Nephron (organoid): ENCODE results near the gene CEPT1.

Experiments used
- H3K27ac Mint-ChIP-seq, 3 experiments: 2 replicates each; pipeline ENCODE4 v1.8.0; 2020; ENCODE audit warnings: mixed read lengths in 3 of 3, mild to moderate bottlenecking in 2 of 3, moderate library complexity in 1 of 3
- H3K27me3 Mint-ChIP-seq: 2 replicates; pipeline ENCODE4 v1.8.0; 2021; ENCODE audit warnings: low read depth, mild to moderate bottlenecking, moderate library complexity, mixed read lengths
- H3K36me3 Mint-ChIP-seq: 2 replicates; pipeline ENCODE4 v1.8.0; 2020; ENCODE audit warnings: low read depth, mixed read lengths
- H3K4me1 Mint-ChIP-seq: 2 replicates; pipeline ENCODE4 v1.8.0; 2020; ENCODE audit warnings: mixed read lengths
- H3K4me3 Mint-ChIP-seq, 3 experiments: 2 replicates each; pipeline ENCODE4 v1.8.0; 2020; ENCODE audit warnings: mild to moderate bottlenecking in 3 of 3, mixed read lengths in 3 of 3, moderate library complexity in 2 of 3
- H3K9me3 Mint-ChIP-seq: 2 replicates; pipeline ENCODE4 v1.8.0; 2020; ENCODE audit warnings: mixed read lengths
- CTCF ChIP-seq, 3 experiments: fragments of 200-600 bp; sonication (generic); IDR thresholded peaks; one replicate each; pipeline ENCODE4 v1.5.0; 2021; ENCODE audit warnings: antibody characterized with exemption in 3 of 3; ENCODE audit not compliant: unreplicated experiment in 3 of 3

The CEPT1 gene

GRCh38 chr1:111221276-111221632 lies 81.2 kb downstream of the CEPT1 start:
- H3K27ac Mint-ChIP-seq = no peak overlapping the region
- H3K4me3 Mint-ChIP-seq = no peak overlapping the region
- peaks cover 4% of the 10 kb centered on the region for H3K4me1 Mint-ChIP-seq
- TF ChIP-seq CTCF (IDR thresholded peaks at IDR 0.05; ENCODE audit: unreplicated experiment in 3 of 3) = no peak
- no peaks in the 10 kb centered on the region for H3K9me3 Mint-ChIP-seq
- H3K27me3 Mint-ChIP-seq = peaks cover 9% of the 10 kb centered on the region
- H3K36me3 Mint-ChIP-seq = no peaks in the 10 kb centered on the region

DNA sequence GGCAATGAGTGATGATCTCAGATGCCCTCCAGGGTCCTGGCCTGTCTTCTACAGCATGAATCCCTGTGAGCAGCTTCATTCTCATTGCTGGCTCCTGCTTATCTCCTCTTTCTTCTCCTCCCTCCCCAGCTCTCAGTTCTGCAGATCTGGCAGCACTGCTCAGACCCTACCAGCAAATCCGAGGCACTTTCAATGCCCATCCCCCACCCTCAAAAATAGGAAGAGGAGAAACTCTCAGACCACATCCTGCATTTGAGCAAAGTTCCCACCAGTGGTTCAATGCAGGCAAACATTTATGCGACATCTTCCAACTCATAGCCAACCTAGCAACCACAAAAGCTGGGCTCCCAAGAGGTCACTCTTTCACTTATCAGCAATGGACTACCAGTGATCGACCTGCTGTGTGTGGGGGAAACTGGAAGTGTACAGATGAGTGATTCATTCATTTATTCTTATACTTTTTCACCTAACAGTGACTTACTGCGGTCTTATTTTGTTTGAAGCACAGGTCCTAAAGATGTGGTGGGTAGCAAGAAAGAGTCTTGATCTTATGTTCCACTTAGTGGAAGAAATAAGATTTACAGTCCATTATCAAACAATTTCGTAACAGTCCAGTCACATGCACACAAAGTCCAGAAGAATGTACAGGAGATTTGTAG lies 81.7 kb downstream of the CEPT1 start:
- no peak for TF ChIP-seq CTCF (IDR thresholded peaks at IDR 0.05; ENCODE audit: unreplicated experiment in 3 of 3)
- peaks cover 9% of the 10 kb centered on the region for H3K27me3 Mint-ChIP-seq
- peaks cover 4% of the 10 kb centered on the region for H3K4me1 Mint-ChIP-seq
- no peak overlapping the region for H3K27ac Mint-ChIP-seq
- H3K4me3 Mint-ChIP-seq = no peak overlapping the region
- H3K36me3 Mint-ChIP-seq = no peaks in the 10 kb centered on the region
- no peaks in the 10 kb centered on the region for H3K9me3 Mint-ChIP-seq

- peak; percentile 70 to 74 (median 70) for TF ChIP-seq CTCF (IDR thresholded peaks at IDR 0.05; ENCODE audit: unreplicated experiment in 3 of 3)
- peaks cover 9% of the 10 kb centered on the region for H3K27me3 Mint-ChIP-seq
- H3K4me1 Mint-ChIP-seq = peaks cover 4% of the 10 kb centered on the region
- no peaks in the 10 kb centered on the region for H3K36me3 Mint-ChIP-seq
- H3K9me3 Mint-ChIP-seq = no peaks in the 10 kb centered on the region
- no peak overlapping the region for H3K27ac Mint-ChIP-seq
- no peak overlapping the region for H3K4me3 Mint-ChIP-seq
Measured at GRCh38 chr1:111222308-111223125, 82.5 kb downstream of the CEPT1 start.

- Mint-ChIP-seq H3K9me3 (no peaks in the 10 kb centered on the region), H3K27ac (no peak overlapping the region), H3K27me3 (peaks cover 3% of the 10 kb centered on the region), H3K4me3 (no peak overlapping the region), H3K4me1 (peaks cover 11% of the 10 kb centered on the region), H3K36me3 (no peaks in the 10 kb centered on the region)
- peak in 1 of 3 experiments; percentile 1 for TF ChIP-seq CTCF (IDR thresholded peaks at IDR 0.05; ENCODE audit: unreplicated experiment in 3 of 3)
Measured at GRCh38 chr1:111223126-111223685, 83.2 kb downstream of the CEPT1 start.

DNA sequence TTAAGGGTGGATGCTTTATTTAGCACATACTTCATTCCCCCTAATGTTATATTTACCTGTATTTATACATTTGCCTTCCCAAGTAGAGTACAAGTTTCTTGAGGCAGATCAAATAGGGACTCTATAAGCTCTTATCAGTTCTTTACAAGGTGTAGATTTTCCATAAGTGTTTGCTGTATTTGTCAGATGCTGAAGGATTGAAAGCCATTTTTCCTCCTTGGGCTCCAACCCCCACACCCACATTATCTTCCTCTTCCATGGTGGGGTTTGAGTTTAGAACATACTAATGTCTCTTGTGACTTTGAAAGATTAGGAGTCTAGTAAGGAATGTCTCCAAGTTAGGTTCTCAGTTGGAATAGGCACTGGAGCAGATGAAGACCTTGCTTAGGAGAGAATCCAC lies 85.1 kb downstream of the CEPT1 start:
- Mint-ChIP-seq H3K9me3 (no peaks in the 10 kb centered on the region), H3K27me3 (no peaks in the 10 kb centered on the region), H3K4me3 (no peak overlapping the region), H3K4me1 (peaks cover 21% of the 10 kb centered on the region), H3K27ac (no peak overlapping the region), H3K36me3 (no peaks in the 10 kb centered on the region)
- no peak for TF ChIP-seq CTCF (IDR thresholded peaks at IDR 0.05; ENCODE audit: unreplicated experiment in 3 of 3)
